Measurements from ENCODE around the gene CDK19. TPM values are rescaled to one million over a fixed set of nuclear protein-coding genes. Genes with fewer than 3 reads are reported as not detected.

Gene CDK19
- total RNA-seq, 4 donors from 2014 or later: 7.8 to 15.0 (median 9.8) TPM

DNA sequence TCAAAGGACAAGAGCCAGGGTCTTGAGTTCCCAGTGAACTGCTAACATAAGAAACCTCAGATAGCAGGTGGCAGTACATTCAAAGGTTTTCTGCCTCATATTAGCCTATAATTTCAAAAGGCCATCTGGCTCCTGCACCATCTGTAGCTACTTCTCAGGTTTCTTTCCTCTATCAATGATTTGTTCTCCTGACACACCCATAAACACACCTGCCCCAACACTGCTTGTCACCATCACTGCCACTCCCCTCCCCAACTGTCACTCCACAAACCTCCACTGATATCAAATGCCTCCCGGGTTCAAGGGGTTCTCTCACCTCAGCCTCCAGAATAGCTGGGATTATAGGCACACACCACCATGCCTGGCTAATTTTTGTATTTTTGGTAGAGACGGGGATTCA is 186.1 kb downstream of the CDK19 start:
- no peak for TF ChIP-seq CTCF (IDR thresholded peaks at IDR 0.05)
- no peak for DNase-seq (ENCODE audit: low spot score)
- no peak for ATAC-seq (ENCODE audit: low FRiP score)

- ATAC-seq (ENCODE audit: low FRiP score): no peak
- TF ChIP-seq CTCF (IDR thresholded peaks at IDR 0.05): no peak
- DNase-seq (ENCODE audit: low spot score): no peak
These were observed 186.9 kb downstream of the CDK19 start for GRCh38 chr6:110628330-110628729.

- TF ChIP-seq CTCF (IDR thresholded peaks at IDR 0.05): no peak
- DNase-seq (ENCODE audit: low spot score) (no peak), ATAC-seq (ENCODE audit: low FRiP score) (no peak)
These were observed 188.8 kb downstream of the CDK19 start for GRCh38 chr6:110626442-110626841.

GRCh38 chr6:110625883-110626282 is 189.4 kb downstream of the CDK19 start:
- no peak for TF ChIP-seq CTCF (IDR thresholded peaks at IDR 0.05)
- DNase-seq (ENCODE audit: low spot score): no peak
- ATAC-seq (ENCODE audit: low FRiP score): no peak

GRCh38 chr6:110622912-110623578 is 192.2 kb downstream of the CDK19 start:
- no peak for TF ChIP-seq CTCF (IDR thresholded peaks at IDR 0.05)
- DNase-seq (ENCODE audit: low spot score): no peak
- ATAC-seq (ENCODE audit: low FRiP score): no peak

DNA sequence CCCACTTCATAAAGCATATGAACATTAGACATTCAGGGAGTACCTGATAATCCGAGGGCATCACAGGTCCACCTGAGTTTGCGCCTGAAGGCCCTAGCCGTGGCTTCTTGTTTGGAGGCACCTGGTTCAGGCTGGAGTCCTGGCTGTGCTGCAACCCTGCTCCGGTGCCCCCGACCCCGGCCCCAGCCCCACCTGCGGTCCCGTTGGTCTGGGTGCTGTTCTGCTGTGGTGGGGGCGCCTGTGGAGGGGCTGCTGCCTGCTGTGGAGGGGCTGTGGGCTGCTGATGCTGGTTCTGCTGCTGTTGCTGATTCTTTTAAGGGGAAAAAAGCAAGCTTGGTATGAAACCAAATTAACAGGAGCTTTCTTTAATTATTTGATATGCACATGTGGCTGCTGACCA is 194.2 kb downstream of the CDK19 start:
- no peak for TF ChIP-seq CTCF (IDR thresholded peaks at IDR 0.05)
- DNase-seq (ENCODE audit: low spot score) (no peak), ATAC-seq (ENCODE audit: low FRiP score) (no peak)

DNA sequence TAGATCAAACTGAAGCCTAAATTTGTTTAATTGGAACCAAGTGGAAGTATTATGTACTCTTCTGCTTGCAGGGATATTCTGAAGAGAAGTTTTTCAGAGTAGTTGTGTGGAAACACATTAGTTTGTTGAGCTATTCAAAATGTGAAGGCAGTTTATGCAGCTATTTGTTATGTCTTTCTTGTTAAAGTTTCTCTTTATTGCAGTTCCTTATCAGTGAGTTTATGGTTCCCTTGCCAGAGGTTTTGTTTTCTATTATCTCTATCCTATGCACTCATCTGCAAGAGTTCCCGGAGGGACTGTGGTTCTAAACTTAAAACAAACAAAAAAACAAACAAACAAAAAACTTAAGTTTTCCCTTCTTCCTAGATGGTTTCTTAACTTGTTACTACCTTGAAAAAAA is 195.2 kb downstream of the CDK19 start:
- ATAC-seq (ENCODE audit: low FRiP score) (no peak), DNase-seq (ENCODE audit: low spot score) (no peak)
- TF ChIP-seq CTCF (IDR thresholded peaks at IDR 0.05): no peak
